ENCODE measurements around the gene UBXN7.
"Not testable (repeated sequence)": the region's sequence is repeated elsewhere in the genome, so short reads cannot be mapped to it uniquely, and the experiment has no call there.

The UBXN7 gene

DNA sequence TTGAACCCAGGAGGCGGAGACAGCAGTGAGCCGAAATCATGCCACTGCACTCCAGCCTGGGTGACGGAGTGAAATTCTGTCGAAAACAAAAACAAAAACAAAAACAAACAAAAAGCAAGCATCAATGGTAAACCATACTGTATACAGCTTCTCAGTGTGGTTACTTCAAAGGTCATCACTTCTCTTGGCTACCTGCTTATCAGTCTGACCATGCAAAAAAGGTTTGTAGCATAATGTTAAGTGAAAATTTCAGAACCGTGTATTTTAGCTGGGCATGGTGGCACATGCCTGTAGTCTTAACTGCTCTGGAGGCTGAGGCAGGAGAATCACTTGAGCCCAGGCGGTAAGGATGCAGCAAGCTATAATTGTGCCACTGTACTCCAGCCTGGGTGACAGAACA is 4.2 kb downstream of the UBXN7 start:
- TF ChIP-seq ZNF121 (tag by site-specific recombination; IDR thresholded peaks at IDR 0.05) (no peak), ZNF155 (tag by site-specific recombination; IDR thresholded peaks at IDR 0.05) (no peak), ZNF394 (tag by site-specific recombination; IDR thresholded peaks at IDR 0.05; ENCODE audit: borderline replicate concordance) (no peak), ZNF747 (tag by site-specific recombination; IDR thresholded peaks at IDR 0.05) (no peak), MZF1 (tag by site-specific recombination; IDR thresholded peaks at IDR 0.05; ENCODE audit: borderline replicate concordance) (no peak), ZNF658 (tag by site-specific recombination; IDR thresholded peaks at IDR 0.05) (no peak), ZNF311 (tag by site-specific recombination; IDR thresholded peaks at IDR 0.05; ENCODE audit: borderline replicate concordance) (no peak), ZFHX2 (tag by site-specific recombination; conservative IDR thresholded peaks at IDR 0.05) (no peak), ZNF549 (tag by site-specific recombination; IDR thresholded peaks at IDR 0.05) (no peak), ZNF223 (tag by site-specific recombination; IDR thresholded peaks at IDR 0.05) (no peak), YY2 (tag by site-specific recombination; IDR thresholded peaks at IDR 0.05) (no peak), ZNF677 (tag by site-specific recombination; IDR thresholded peaks at IDR 0.05) (no peak), ZFP69B (tag by site-specific recombination; IDR thresholded peaks at IDR 0.05) (no peak), ZNF302 (tag by site-specific recombination; IDR thresholded peaks at IDR 0.05; ENCODE audit: low read depth) (no peak), MYNN (tag by site-specific recombination; IDR thresholded peaks at IDR 0.05; ENCODE audit: borderline replicate concordance) (no peak), EGR2 (tag by site-specific recombination; IDR thresholded peaks at IDR 0.05; ENCODE audit: low read depth) (no peak)
- TF ChIP-seq, protein P1, sequence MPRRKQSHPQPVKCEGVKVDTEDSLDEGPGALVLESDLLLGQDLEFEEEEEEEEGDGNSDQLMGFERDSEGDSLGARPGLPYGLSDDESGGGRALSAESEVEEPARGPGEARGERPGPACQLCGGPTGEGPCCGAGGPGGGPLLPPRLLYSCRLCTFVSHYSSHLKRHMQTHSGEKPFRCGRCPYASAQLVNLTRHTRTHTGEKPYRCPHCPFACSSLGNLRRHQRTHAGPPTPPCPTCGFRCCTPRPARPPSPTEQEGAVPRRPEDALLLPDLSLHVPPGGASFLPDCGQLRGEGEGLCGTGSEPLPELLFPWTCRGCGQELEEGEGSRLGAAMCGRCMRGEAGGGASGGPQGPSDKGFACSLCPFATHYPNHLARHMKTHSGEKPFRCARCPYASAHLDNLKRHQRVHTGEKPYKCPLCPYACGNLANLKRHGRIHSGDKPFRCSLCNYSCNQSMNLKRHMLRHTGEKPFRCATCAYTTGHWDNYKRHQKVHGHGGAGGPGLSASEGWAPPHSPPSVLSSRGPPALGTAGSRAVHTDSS (tag by site-specific recombination; IDR thresholded peaks at IDR 0.05) = no peak
- TF ChIP-seq, protein P2, sequence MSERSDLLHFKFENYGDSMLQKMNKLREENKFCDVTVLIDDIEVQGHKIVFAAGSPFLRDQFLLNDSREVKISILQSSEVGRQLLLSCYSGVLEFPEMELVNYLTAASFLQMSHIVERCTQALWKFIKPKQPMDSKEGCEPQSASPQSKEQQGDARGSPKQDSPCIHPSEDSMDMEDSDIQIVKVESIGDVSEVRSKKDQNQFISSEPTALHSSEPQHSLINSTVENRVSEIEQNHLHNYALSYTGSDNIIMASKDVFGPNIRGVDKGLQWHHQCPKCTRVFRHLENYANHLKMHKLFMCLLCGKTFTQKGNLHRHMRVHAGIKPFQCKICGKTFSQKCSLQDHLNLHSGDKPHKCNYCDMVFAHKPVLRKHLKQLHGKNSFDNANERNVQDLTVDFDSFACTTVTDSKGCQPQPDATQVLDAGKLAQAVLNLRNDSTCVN (tag by site-specific recombination; optimal IDR thresholded peaks at IDR 0.05) = no peak
- TF ChIP-seq, protein P3, sequence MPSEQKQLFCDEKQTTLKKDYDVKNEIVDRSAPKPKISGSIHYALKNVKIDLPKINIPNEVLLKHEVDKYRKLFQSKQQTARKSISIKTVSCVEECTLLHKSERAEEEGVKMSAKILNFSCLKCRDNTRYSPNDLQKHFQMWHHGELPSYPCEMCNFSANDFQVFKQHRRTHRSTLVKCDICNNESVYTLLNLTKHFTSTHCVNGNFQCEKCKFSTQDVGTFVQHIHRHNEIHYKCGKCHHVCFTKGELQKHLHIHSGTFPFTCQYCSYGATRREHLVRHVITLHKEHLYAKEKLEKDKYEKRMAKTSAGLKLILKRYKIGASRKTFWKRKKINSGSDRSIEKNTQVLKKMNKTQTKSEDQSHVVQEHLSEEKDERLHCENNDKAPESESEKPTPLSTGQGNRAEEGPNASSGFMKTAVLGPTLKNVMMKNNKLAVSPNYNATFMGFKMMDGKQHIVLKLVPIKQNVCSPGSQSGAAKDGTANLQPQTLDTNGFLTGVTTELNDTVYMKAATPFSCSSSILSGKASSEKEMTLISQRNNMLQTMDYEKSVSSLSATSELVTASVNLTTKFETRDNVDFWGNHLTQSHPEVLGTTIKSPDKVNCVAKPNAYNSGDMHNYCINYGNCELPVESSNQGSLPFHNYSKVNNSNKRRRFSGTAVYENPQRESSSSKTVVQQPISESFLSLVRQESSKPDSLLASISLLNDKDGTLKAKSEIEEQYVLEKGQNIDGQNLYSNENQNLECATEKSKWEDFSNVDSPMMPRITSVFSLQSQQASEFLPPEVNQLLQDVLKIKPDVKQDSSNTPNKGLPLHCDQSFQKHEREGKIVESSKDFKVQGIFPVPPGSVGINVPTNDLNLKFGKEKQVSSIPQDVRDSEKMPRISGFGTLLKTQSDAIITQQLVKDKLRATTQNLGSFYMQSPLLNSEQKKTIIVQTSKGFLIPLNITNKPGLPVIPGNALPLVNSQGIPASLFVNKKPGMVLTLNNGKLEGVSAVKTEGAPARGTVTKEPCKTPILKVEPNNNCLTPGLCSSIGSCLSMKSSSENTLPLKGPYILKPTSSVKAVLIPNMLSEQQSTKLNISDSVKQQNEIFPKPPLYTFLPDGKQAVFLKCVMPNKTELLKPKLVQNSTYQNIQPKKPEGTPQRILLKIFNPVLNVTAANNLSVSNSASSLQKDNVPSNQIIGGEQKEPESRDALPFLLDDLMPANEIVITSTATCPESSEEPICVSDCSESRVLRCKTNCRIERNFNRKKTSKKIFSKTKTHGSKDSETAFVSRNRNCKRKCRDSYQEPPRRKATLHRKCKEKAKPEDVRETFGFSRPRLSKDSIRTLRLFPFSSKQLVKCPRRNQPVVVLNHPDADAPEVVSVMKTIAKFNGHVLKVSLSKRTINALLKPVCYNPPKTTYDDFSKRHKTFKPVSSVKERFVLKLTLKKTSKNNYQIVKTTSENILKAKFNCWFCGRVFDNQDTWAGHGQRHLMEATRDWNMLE (tag by site-specific recombination; conservative IDR thresholded peaks at IDR 0.05; ENCODE audit: low read depth) = no peak
- CTCF ChIA-PET = interaction anchor here (0.6 kb wide), 1 partner anchor 257 kb away, joined by 4 read pairs; no protein-coding TSS in a partner anchor

DNA sequence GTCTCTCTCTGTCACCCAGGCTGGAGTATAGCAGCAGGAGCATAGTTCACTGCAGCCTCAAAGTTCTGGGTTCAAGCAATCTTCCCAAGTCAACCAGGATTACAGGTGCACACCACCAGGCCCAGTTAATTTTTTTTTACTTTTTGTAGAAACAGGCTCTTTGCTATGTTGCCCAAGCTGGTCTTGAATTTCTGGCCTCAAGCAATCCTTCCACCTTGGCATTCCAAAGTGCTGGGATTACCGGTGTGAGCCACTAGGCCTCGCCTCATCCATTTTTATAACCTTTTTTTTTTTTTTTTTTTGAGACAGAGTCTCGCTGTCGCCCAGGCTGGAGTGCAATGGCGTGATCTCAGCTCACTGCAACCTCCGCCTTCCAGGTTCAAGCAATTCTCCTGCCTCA is 7.8 kb downstream of the UBXN7 start:
- peaks cover 3 to 17% of the 10 kb centered on the region in 2 experiments; a peak in 2 of 3 replicates for H3K36me3 ChIP-seq (ENCODE audit: control insufficient read depth in 2 of 2, insufficient read depth in 1 of 2, low read length in 2 of 2)
- CTCF ChIA-PET, POLR2A ChIA-PET: not testable (repeated sequence)

More for the DNA sequence above, 4.2 kb downstream of the UBXN7 start:
- H3K27ac ChIP-seq (ENCODE audit: extremely low read depth, low read depth, low read length) = no peak overlapping the region
- POLR2A ChIA-PET = no interaction called here
- no peak overlapping the region for H3K4me3 ChIP-seq (ENCODE audit: low read depth, low read length)
- peaks cover 2% of the 10 kb centered on the region; the same call in 1 of the 2 replicates for H3K4me1 ChIP-seq (ENCODE audit: control insufficient read depth, insufficient read depth, low read length)
- peaks cover 3 to 17% of the 10 kb centered on the region in 2 experiments; a peak in 2 of 3 replicates for H3K36me3 ChIP-seq (ENCODE audit: control insufficient read depth in 2 of 2, insufficient read depth in 1 of 2, low read length in 2 of 2)
- H3K9me3 ChIP-seq (ENCODE audit: control insufficient read depth, insufficient read depth, low read depth, low read length) = no peaks in the 10 kb centered on the region

More for the DNA sequence above, 7.8 kb downstream of the UBXN7 start:
- H3K4me1 ChIP-seq (ENCODE audit: control insufficient read depth, insufficient read depth, low read length); H3K9me3 ChIP-seq (ENCODE audit: control insufficient read depth, insufficient read depth, low read depth, low read length); H3K4me3 ChIP-seq (ENCODE audit: low read depth, low read length); H3K27ac ChIP-seq (ENCODE audit: extremely low read depth, low read depth, low read length): not testable (repeated sequence)

Data from HEK293 (cell line).